ENCODE measurements around the gene EMILIN2. TPM values are rescaled to one million over a fixed set of nuclear protein-coding genes. Genes with fewer than 3 reads are reported as not detected.

Gene EMILIN2
- total RNA-seq, 1 experiment from 2014 or later: 8.0 TPM

DNA sequence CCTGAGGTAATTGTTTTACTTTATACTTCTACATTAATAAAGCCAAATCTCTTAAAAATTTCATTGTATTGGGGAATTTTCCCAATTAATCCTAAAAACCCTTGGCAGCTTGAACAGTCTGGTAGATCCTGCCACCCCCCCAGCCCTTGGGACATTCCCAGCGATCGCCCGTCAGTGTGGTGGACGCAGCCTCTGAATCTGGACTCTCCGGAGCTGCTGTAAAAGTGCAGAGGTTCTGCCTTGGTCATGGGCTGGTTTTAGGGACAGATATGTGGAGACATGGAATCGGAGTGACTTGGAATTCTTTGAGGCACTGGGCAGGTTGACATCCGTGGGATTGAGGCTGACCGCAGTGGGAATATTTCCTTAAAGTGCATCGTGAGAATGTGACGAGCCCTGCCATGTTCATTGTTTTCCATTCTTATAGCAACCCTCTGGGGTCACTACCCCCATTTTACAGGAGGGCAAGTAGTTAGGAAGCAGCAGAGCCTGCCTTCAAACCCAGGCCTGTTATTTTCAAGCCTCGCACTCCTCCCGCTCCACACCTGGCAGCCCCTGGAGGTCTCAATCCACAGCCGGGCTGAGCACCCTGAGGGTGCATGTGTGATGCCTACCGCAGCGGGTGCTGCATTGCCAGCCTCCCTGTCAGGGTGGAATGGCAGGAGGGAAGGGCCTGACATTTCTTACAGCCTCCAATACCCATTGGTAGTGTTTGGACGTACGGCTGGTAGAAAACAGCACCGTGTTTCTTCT is 6.5 kb downstream of the EMILIN2 start:
- intact Hi-C loops (cut with micrococcal nuclease; ENCODE audit: unreplicated experiment): no loop called here
- BruUV-seq (replicated peaks): no TSS peak
- TF ChIP-seq, protein P1, sequence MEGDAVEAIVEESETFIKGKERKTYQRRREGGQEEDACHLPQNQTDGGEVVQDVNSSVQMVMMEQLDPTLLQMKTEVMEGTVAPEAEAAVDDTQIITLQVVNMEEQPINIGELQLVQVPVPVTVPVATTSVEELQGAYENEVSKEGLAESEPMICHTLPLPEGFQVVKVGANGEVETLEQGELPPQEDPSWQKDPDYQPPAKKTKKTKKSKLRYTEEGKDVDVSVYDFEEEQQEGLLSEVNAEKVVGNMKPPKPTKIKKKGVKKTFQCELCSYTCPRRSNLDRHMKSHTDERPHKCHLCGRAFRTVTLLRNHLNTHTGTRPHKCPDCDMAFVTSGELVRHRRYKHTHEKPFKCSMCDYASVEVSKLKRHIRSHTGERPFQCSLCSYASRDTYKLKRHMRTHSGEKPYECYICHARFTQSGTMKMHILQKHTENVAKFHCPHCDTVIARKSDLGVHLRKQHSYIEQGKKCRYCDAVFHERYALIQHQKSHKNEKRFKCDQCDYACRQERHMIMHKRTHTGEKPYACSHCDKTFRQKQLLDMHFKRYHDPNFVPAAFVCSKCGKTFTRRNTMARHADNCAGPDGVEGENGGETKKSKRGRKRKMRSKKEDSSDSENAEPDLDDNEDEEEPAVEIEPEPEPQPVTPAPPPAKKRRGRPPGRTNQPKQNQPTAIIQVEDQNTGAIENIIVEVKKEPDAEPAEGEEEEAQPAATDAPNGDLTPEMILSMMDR (IDR thresholded peaks at IDR 0.05; ENCODE audit: unreplicated experiment): no peak
- peaks cover 89% of the 10 kb centered on the region for H3K27me3 Mint-ChIP-seq (ENCODE audit: unreplicated experiment)
- no peak for DNase-seq
- no peaks in the 10 kb centered on the region for H3K9me3 Mint-ChIP-seq (ENCODE audit: low read depth, unreplicated experiment)
- no peak overlapping the region for H3K4me3 Mint-ChIP-seq (ENCODE audit: low read depth, unreplicated experiment)
- CTCF ChIA-PET: no interaction called here
- peaks cover 4% of the 10 kb centered on the region for H3K4me1 Mint-ChIP-seq (ENCODE audit: low read depth, unreplicated experiment)
- no peaks in the 10 kb centered on the region for H3K36me3 Mint-ChIP-seq (ENCODE audit: insufficient read depth, unreplicated experiment)
- no peak overlapping the region for H3K27ac Mint-ChIP-seq (ENCODE audit: unreplicated experiment)

DNA sequence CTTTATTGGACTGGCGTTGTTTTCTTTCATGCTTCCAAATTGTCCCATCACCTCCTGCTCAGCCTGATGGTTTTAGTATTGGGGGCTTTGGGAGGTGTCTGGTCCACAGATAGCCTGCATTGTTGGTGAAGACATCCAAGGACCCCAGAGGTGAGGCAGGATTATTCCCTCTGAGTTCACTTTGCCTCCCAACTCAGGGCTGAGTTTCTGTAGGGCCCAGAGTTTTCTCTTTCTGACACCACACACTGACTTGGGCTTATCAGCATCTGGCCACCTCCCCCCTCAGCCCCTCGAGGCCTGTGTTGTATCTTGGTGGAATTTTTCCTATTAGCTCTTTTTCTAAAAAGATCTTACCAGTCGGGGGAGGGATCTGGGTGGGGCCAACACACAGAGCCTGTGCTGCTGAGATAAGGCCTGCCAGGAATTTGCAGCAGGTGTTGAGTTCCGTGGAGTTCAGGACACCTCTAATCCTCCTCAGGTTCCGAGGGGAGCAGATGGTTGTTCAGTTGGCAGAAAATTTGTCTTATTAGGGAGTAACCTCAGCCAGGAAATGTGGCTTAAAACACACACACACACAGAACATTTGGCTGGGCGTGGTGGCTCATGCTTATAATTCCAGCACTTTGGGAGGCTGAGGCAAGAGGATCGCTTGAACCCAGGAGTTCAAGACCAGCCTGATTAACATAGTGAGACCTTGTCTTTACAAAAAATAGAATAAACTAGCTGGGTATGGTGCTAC is 7.3 kb downstream of the EMILIN2 start:
- Mint-ChIP-seq H3K27ac (ENCODE audit: unreplicated experiment) (no peak overlapping the region), H3K27me3 (ENCODE audit: unreplicated experiment) (peaks cover 89% of the 10 kb centered on the region), H3K4me1 (ENCODE audit: low read depth, unreplicated experiment) (no peaks in the 10 kb centered on the region), H3K9me3 (ENCODE audit: low read depth, unreplicated experiment) (no peaks in the 10 kb centered on the region), H3K4me3 (ENCODE audit: low read depth, unreplicated experiment) (no peak overlapping the region), H3K36me3 (ENCODE audit: insufficient read depth, unreplicated experiment) (no peaks in the 10 kb centered on the region)
- BruUV-seq (replicated peaks): no TSS peak
- CTCF ChIA-PET: no interaction called here
- DNase-seq: no peak
- intact Hi-C loops (cut with micrococcal nuclease; ENCODE audit: unreplicated experiment): no loop called here
- TF ChIP-seq, protein P1 (IDR thresholded peaks at IDR 0.05; ENCODE audit: unreplicated experiment): no peak

DNA sequence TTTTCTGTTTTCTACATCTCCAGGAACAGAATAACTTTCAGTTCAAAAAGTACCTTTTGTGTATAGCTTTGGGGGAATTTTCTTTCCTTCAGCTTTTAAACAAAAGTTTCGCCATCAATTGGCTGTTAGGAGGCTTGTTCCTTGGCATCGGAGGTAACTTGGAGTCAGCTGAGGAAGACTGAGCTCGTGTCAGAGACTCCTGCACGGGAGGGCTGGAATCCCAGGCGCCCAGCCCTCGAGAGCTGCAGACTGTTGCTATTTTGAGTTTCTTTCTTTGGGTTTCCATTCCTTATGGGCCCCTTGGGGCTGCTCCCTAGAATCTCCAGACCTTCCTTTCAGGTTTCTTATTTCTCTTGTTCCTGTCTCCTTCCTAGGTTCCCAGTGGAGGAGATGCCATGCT is 8.1 kb downstream of the EMILIN2 start:
- H3K27me3 Mint-ChIP-seq (ENCODE audit: unreplicated experiment): peaks cover 85% of the 10 kb centered on the region
- CTCF ChIA-PET: no interaction called here
- H3K27ac Mint-ChIP-seq (ENCODE audit: unreplicated experiment): no peak overlapping the region
- TF ChIP-seq, protein P1 (IDR thresholded peaks at IDR 0.05; ENCODE audit: unreplicated experiment): no peak
- no peak for DNase-seq
- H3K36me3 Mint-ChIP-seq (ENCODE audit: insufficient read depth, unreplicated experiment): no peaks in the 10 kb centered on the region
- no peaks in the 10 kb centered on the region for H3K9me3 Mint-ChIP-seq (ENCODE audit: low read depth, unreplicated experiment)
- intact Hi-C loops (cut with micrococcal nuclease; ENCODE audit: unreplicated experiment): no loop called here
- no peak overlapping the region for H3K4me3 Mint-ChIP-seq (ENCODE audit: low read depth, unreplicated experiment)
- no peaks in the 10 kb centered on the region for H3K4me1 Mint-ChIP-seq (ENCODE audit: low read depth, unreplicated experiment)
- BruUV-seq (replicated peaks): no TSS peak

DNA sequence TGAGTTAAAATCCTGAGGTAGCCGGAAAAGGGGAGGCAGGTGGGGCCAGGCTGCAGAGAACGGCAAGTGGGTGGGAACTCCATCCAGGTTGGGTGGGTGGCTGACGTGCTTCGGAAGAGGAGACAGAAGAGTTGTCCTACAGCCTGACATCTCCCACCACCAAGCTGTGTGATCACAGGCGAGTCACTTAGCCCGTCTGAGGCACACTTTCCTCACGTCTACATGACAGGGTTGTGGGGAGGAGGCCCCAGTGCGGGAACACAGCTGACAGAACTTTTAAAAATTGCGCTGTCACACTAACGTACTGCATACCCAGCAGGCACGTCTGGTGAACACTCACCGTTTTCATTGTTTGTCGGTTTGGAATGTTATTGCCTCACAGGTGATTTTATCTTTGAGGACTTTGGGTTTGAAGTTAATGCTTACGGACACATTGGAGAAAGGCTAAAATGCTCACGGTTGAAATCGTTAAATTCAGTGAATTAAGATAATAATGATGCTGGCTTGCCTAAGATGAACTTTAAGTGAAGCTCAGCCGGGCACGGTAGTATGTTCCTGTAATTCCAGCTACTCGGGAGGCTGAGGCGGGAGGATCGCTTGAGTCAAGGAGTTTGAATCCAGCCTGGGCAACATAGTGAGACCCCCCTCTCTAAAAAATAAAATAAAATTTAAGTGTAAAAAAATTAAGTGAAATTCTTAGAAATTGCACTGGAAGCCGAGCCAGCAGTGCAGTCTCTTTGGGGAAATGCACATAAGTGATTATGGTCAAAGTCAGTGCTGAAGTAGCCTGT is 8.9 kb downstream of the EMILIN2 start:
- CTCF ChIA-PET: no interaction called here
- no peak overlapping the region for H3K4me3 Mint-ChIP-seq (ENCODE audit: low read depth, unreplicated experiment)
- H3K27me3 Mint-ChIP-seq (ENCODE audit: unreplicated experiment): peaks cover 76% of the 10 kb centered on the region
- TF ChIP-seq, protein P1 (IDR thresholded peaks at IDR 0.05; ENCODE audit: unreplicated experiment): no peak
- no peak overlapping the region for H3K27ac Mint-ChIP-seq (ENCODE audit: unreplicated experiment)
- intact Hi-C loops (cut with micrococcal nuclease; ENCODE audit: unreplicated experiment): no loop called here
- DNase-seq: no peak
- H3K9me3 Mint-ChIP-seq (ENCODE audit: low read depth, unreplicated experiment): no peaks in the 10 kb centered on the region
- BruUV-seq (replicated peaks): no TSS peak
- no peaks in the 10 kb centered on the region for H3K36me3 Mint-ChIP-seq (ENCODE audit: insufficient read depth, unreplicated experiment)
- H3K4me1 Mint-ChIP-seq (ENCODE audit: low read depth, unreplicated experiment): no peaks in the 10 kb centered on the region
